Smooth muscle cell (in vitro differentiated cells): ENCODE data around the gene PDE11A. TPM values are rescaled to one million over a fixed set of nuclear protein-coding genes. Genes with fewer than 3 reads are reported as not detected.

Experiments used
- DNase-seq: peaks from one replicate; lab custom pipeline; 2025; ENCODE audit not compliant: unreplicated experiment; lab: John Stamatoyannopoulos, UW
- H2AFZ ChIP-seq: fragments of 200-600 bp; sonication (generic); 2 replicates; pipeline ENCODE4 v1.6.0; 2016; ENCODE audit warnings: antibody characterized with exemption, low read depth, mild to moderate bottlenecking
- H3F3A ChIP-seq: fragments of 200-600 bp; sonication (generic); 2 replicates; pipeline ENCODE4 v1.6.0; 2017; ENCODE audit warnings: antibody characterized with exemption, low read depth
- H3K27ac ChIP-seq: fragments of 200-600 bp; sonication (generic); 2 replicates; pipeline ENCODE4 v1.5.1; 2016; ENCODE audit warnings: low read depth, mild to moderate bottlenecking
- H3K27me3 ChIP-seq: fragments of 200-600 bp; sonication (generic); 2 replicates; pipeline ENCODE4 v1.6.1; 2016; ENCODE audit warnings: low read depth, mild to moderate bottlenecking
- H3K36me3 ChIP-seq: fragments of 200-600 bp; sonication (generic); 2 replicates; pipeline ENCODE4 v1.5.1; 2016; ENCODE audit warnings: low read depth
- H3K4me1 ChIP-seq: fragments of 200-600 bp; sonication (generic); 2 replicates; pipeline ENCODE4 v1.5.1; 2016; ENCODE audit warnings: low read depth
- H3K4me2 ChIP-seq: fragments of 200-600 bp; sonication (generic); 2 replicates; pipeline ENCODE4 v1.6.0; 2016; ENCODE audit warnings: mild to moderate bottlenecking
- H3K4me3 ChIP-seq: fragments of 200-600 bp; sonication (generic); 2 replicates; pipeline ENCODE4 v1.5.1; 2016; ENCODE audit warnings: mild to moderate bottlenecking
- H3K79me2 ChIP-seq: fragments of 200-600 bp; sonication (generic); 2 replicates; pipeline ENCODE4 v1.6.0; 2016; ENCODE audit warnings: low read depth, mild to moderate bottlenecking
- H3K9ac ChIP-seq: fragments of 200-600 bp; sonication (generic); 2 replicates; pipeline ENCODE4 v1.6.0; 2016; ENCODE audit warnings: low read depth
- H3K9me3 ChIP-seq: fragments of 200-600 bp; sonication (generic); replicated peaks from 2 replicates; pipeline ENCODE4 v1.5.1; 2016; ENCODE audit warnings: low read depth
- H4K20me1 ChIP-seq: fragments of 200-600 bp; sonication (generic); 2 replicates; pipeline ENCODE4 v1.6.0; 2016; ENCODE audit warnings: low read depth
- CTCF ChIP-seq: fragments of 200-600 bp; sonication (generic); IDR thresholded peaks from 2 replicates; pipeline ENCODE4 v1.5.1; 2017; ENCODE audit warnings: borderline replicate concordance, mild to moderate bottlenecking, antibody characterized with exemption; ENCODE audit not compliant: insufficient read depth, poor library complexity, severe bottlenecking
- WGBS: methylation state at CpG from one replicate; pipeline ENCODE4 v1.1.7; 2016; ENCODE audit warnings: low lambda C conversion rate; 5-methylcytosine and 5-hydroxymethylcytosine counted together
- polyA plus RNA-seq: library from polyadenylated mRNA; unstranded; fragments of >200 nt; fragmentation: Nextera tagmentation; extraction: Ambion mirVana; gene quantifications from 2 replicates; pipeline ENCODE4 v1.2.1, GENCODE V29; 2016
- total RNA-seq: library from RNA; depleted of rRNA; stranded (reverse); fragments of >200 nt; gene quantifications from 2 replicates; pipeline ENCODE4 v1.2.3, GENCODE V29; 2014

PDE11A gene
- total and polyA plus RNA-seq, 2 experiments from 2014 or later: under 0.01 TPM; not detected in 1

GRCh38 chr2:177666408-177666807 lies 406.2 kb downstream of the PDE11A start:
- Histone ChIP-seq H4K20me1 (no peaks in the 10 kb centered on the region), H3K4me2 (peak overlapping the region; percentile 45), H3F3A (no peaks in the 10 kb centered on the region), H3K79me2 (no peaks in the 10 kb centered on the region), H3K27ac (no peak overlapping the region), H3K9ac (no peak overlapping the region), H3K4me1 (peaks cover 9% of the 10 kb centered on the region), H3K27me3 (no peaks in the 10 kb centered on the region), H3K9me3 (no peaks in the 10 kb centered on the region), H3K36me3 (no peaks in the 10 kb centered on the region), H3K4me3 (no peak overlapping the region), H2AFZ (no peak overlapping the region)
- no peak for TF ChIP-seq CTCF
- DNase-seq: no peak

GRCh38 chr2:177665948-177666347 lies 406.6 kb downstream of the PDE11A start:
- H3K4me3 ChIP-seq: no peak overlapping the region
- no peaks in the 10 kb centered on the region for H3K79me2 ChIP-seq
- no peaks in the 10 kb centered on the region for H4K20me1 ChIP-seq
- no peak overlapping the region for H3K9ac ChIP-seq
- peak overlapping the region; percentile 35 for H3K4me2 ChIP-seq
- no peak for TF ChIP-seq CTCF
- H3K36me3 ChIP-seq: no peaks in the 10 kb centered on the region
- H3K4me1 ChIP-seq: peaks cover 5% of the 10 kb centered on the region
- no peak overlapping the region for H2AFZ ChIP-seq
- no peaks in the 10 kb centered on the region for H3K27me3 ChIP-seq
- no peak for DNase-seq
- H3K9me3 ChIP-seq: no peaks in the 10 kb centered on the region
- H3K27ac ChIP-seq: no peak overlapping the region
- H3F3A ChIP-seq: no peaks in the 10 kb centered on the region
- WGBS: 51% methylated on average over 2 of the region's 2 CpGs

- TF ChIP-seq CTCF: no peak
- Histone ChIP-seq H4K20me1 (no peaks in the 10 kb centered on the region), H3K36me3 (no peaks in the 10 kb centered on the region), H3K27me3 (no peaks in the 10 kb centered on the region), H3K9ac (no peak overlapping the region), H3K4me1 (peaks cover under 1% of the 10 kb centered on the region), H3K4me3 (no peak overlapping the region), H3K27ac (no peak overlapping the region), H3K4me2 (no peak overlapping the region), H3F3A (no peaks in the 10 kb centered on the region), H2AFZ (no peak overlapping the region), H3K9me3 (no peaks in the 10 kb centered on the region), H3K79me2 (no peaks in the 10 kb centered on the region)
- 85% methylated on average over 4 of the region's 4 CpGs for WGBS
- no peak for DNase-seq
Observed at GRCh38 chr2:177665328-177665727, 407.2 kb downstream of the PDE11A start.

GRCh38 chr2:177662895-177663294 lies 409.7 kb downstream of the PDE11A start:
- Histone ChIP-seq H3K4me3 (no peak overlapping the region), H3K79me2 (no peaks in the 10 kb centered on the region), H3K27ac (no peak overlapping the region), H3K36me3 (no peaks in the 10 kb centered on the region), H3K4me2 (no peak overlapping the region), H3K9ac (no peak overlapping the region), H3K4me1 (peaks cover 10% of the 10 kb centered on the region), H2AFZ (no peak overlapping the region), H3K9me3 (no peaks in the 10 kb centered on the region), H3F3A (no peaks in the 10 kb centered on the region), H3K27me3 (no peaks in the 10 kb centered on the region), H4K20me1 (no peaks in the 10 kb centered on the region)
- 73% methylated on average over 4 of the region's 4 CpGs for WGBS
- no peak for TF ChIP-seq CTCF
- no peak for DNase-seq
